Stomach (tissue), 4 donors: ENCODE results near the gene ALG6.

ENCODE experiments used
- CTCF ChIP-seq, 7 experiments: fragments of 450-650 bp in 4 of 7; fragments of 200-600 bp in 3 of 7; sonication (generic) in 3 of 7; IDR thresholded peaks; one replicate each; pipeline ENCODE4 v1.5.1; 2016 to 2019; ENCODE audit warnings: antibody characterized with exemption in 7 of 7, control low read depth in 2 of 7, mild to moderate bottlenecking in 1 of 7
- EP300 ChIP-seq: sonication (generic); formaldehyde crosslinking; IDR thresholded peaks from one replicate; pipeline ENCODE4 v1.6.1; 2017; ENCODE audit warnings: antibody characterized with exemption
- POLR2A ChIP-seq, 4 donors: fragments of 450-650 bp; IDR thresholded peaks; one replicate each; pipeline ENCODE4 v1.6.1; 2016; ENCODE audit warnings: antibody characterized with exemption in 4 of 4, control low read depth in 2 of 4, mild to moderate bottlenecking in 1 of 4, moderate library complexity in 1 of 4
- POLR2AphosphoS5 ChIP-seq, 3 donors: sonication (generic); formaldehyde crosslinking; IDR thresholded peaks; one replicate each; pipeline ENCODE4 v1.6.1; 2016; ENCODE audit warnings: antibody characterized with exemption in 3 of 3

- TF ChIP-seq CTCF (IDR thresholded peaks at IDR 0.05) (no peak), POLR2AphosphoS5 (IDR thresholded peaks at IDR 0.05) (no peak), POLR2A (IDR thresholded peaks at IDR 0.05) (no peak), EP300 (no peak)
Observed at GRCh38 chr1:63418101-63418500, 50.7 kb downstream of the ALG6 start.
